Activated naive CD4-positive, alpha-beta T cell treated with anti-CD3 and anti-CD28 coated beads for 36 hours (primary cell): ENCODE data around the gene BLM. TPM values are rescaled to one million over a fixed set of nuclear protein-coding genes. Genes with fewer than 3 reads are reported as not detected.
"Not testable (repeated sequence)": the region's sequence is repeated elsewhere in the genome, so short reads cannot be mapped to it uniquely, and the experiment has no call there.

Experiments used
- CTCF ChIA-PET: fragments of 350-600 bp; sonication (Branson Sonifier 250); formaldehyde crosslinking; loops from one replicate; lab custom pipeline; 2021; ENCODE audit warnings: antibody characterized with exemption; lab: Charles Lee
- DNase-seq: peaks from one replicate; pipeline ENCODE4 v3.0.0-alpha.2; 2020
- H3K27ac Mint-ChIP-seq: one replicate; pipeline ENCODE4 v1.8.0; 2021; ENCODE audit warnings: mild to moderate bottlenecking, mixed read lengths
- H3K27me3 Mint-ChIP-seq: one replicate; pipeline ENCODE4 v1.8.0; 2021; ENCODE audit warnings: low read depth, mixed read lengths
- H3K36me3 Mint-ChIP-seq: one replicate; pipeline ENCODE4 v1.8.0; 2021; ENCODE audit warnings: low read depth, mixed read lengths
- H3K4me1 Mint-ChIP-seq: one replicate; pipeline ENCODE4 v1.8.0; 2021; ENCODE audit warnings: low read depth, mixed read lengths
- H3K4me3 Mint-ChIP-seq: one replicate; pipeline ENCODE4 v1.8.0; 2021; ENCODE audit warnings: mild to moderate bottlenecking, moderate library complexity, mixed read lengths
- H3K9me3 Mint-ChIP-seq: one replicate; pipeline ENCODE4 v1.8.0; 2021; ENCODE audit warnings: mixed read lengths
- intact Hi-C: fragments of 100-400 bp; cut with micrococcal nuclease; formaldehyde crosslinking; loops from one replicate; pipeline ENCODE4 v1.15.1; 2023
- total RNA-seq, 2 experiments: library from RNA; stranded (reverse); gene quantifications; one replicate each; pipeline ENCODE4 v1.2.3, GENCODE V29; 2021

The BLM gene
- total RNA-seq, result 10 to 100 TPM; 62.9 to 70.4 TPM

- CTCF ChIA-PET, result interaction anchor here (0.7 to 2.3 kb wide), 11 partner anchors 46 to 397 kb away, joined by 3 to 16 read pairs (median 4); partner anchors contain the start of genes HDDC3 and UNC45A
- DNase-seq, result peak; percentile 97
- H3K9me3 Mint-ChIP-seq, result no peaks in the 10 kb centered on the region
- intact Hi-C loops, result loop anchor here (1.0 to 5.0 kb wide), 8 partner anchors 31 to 329 kb away; partner anchors contain the start of gene IQGAP1
- peak within 1 kb of the TSS; percentile 90 for H3K27ac Mint-ChIP-seq
- no peaks in the 10 kb centered on the region for H3K27me3 Mint-ChIP-seq
- peaks cover 14% of the 10 kb centered on the region for H3K36me3 Mint-ChIP-seq
- peak within 1 kb of the TSS; percentile 87 for H3K4me3 Mint-ChIP-seq
- peaks cover 24% of the 10 kb centered on the region for H3K4me1 Mint-ChIP-seq
Measured at GRCh38 chr15:90716976-90717821, at the start of gene BLM. Gene BLM (plus strand): TSS chr15:90717346. CDS start chr15:90747393, 30,047 bp downstream.

DNA sequence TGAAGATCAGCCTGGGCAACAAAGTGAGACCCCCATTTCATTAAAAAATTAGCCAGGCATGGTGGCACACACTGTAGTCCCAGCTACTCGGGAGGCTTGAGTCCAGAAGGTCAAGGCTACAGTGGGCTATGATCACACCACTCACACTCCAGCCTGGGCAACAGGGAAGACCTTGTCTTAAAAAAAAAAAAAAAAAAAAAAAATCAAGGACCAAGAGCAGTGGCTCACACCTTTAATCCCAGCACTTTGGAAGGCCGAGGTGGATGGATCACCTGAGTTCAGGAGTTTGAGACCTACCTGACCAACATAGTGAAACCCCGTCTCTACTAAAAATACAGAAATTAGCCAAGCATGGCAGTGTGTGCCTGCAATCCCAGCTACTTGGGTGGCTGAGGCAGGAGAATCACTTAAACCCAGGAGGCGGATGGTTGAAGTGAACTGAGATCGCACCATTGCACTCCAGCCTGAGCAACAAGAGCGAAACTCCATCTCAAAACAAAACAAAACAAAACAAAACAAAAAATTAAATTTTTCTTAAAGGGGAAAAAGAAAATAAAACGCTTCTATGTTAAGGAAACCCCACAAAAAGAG is 49.3 kb upstream of the BLM start:
- H3K27me3 Mint-ChIP-seq, result peaks cover 10% of the 10 kb centered on the region
- not testable (repeated sequence) for H3K27ac Mint-ChIP-seq

DNA sequence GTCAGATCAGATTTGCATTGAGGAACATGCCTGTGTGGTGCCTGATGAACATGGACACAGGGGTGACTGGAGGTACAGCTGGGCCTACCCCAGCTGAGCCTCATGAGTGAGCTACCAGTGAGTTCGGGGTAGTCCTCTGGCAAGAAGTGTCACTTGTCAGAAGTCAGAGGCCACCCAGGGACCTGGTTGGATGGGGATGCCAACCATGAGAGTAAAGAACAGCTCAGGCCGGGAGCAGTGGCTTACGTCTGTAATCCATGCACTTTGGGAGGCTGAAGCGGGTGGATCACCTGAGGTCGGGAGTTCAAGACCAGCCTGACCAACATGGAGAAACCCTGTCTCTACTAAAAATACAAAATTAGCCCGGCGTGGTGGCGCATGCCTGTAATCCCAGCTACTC is 46.5 kb upstream of the BLM start:
- intact Hi-C loops, H3K27me3 Mint-ChIP-seq, H3K4me3 Mint-ChIP-seq, H3K36me3 Mint-ChIP-seq, H3K27ac Mint-ChIP-seq, DNase-seq, H3K9me3 Mint-ChIP-seq: not testable (repeated sequence)
- CTCF ChIA-PET, result interaction anchor here (0.9 to 1.2 kb wide), 3 partner anchors 23 to 46 kb away, joined by 3 to 4 read pairs (median 3); partner anchors contain the start of gene BLM
- H3K4me1 Mint-ChIP-seq, result peaks cover 12% of the 10 kb centered on the region

More for the DNA sequence above, 49.3 kb upstream of the BLM start:
- H3K36me3 Mint-ChIP-seq, DNase-seq, H3K9me3 Mint-ChIP-seq, H3K4me3 Mint-ChIP-seq, CTCF ChIA-PET, intact Hi-C loops: not testable (repeated sequence)
- peaks cover 25% of the 10 kb centered on the region for H3K4me1 Mint-ChIP-seq

- Mint-ChIP-seq H3K4me3 (no peak overlapping the region), H3K4me1 (peaks cover 10% of the 10 kb centered on the region), H3K36me3 (no peaks in the 10 kb centered on the region), H3K9me3 (no peaks in the 10 kb centered on the region), H3K27me3 (peaks cover 4% of the 10 kb centered on the region), H3K27ac (no peak overlapping the region)
- intact Hi-C loops, result no loop called here
- DNase-seq, result no peak
- CTCF ChIA-PET, result interaction anchor here (0.9 to 1.0 kb wide), 2 partner anchors 39 to 46 kb away, joined by 3 to 4 read pairs; partner anchors contain the start of gene BLM
Measured at GRCh38 chr15:90671216-90671615, 45.9 kb upstream of the BLM start.

DNA sequence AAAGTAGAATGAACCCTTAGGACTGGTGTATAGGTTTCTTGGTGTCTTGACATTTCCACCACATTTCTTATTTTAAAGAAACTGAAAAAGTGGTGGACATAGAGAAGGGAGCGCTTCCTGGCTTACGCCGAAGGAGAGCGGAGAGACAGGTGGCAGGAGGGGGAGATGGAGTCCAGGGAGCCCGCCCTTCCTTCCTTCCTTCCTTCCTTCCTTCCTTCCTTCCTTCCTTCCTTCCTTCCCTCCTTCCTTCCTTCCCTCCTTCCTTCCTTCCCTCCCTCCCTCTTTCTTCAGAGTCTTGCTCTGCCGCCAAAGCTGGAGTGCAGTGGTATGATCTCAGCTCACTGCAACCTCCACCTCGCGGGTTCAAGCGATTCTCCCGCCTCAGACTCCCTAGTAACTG is 43.8 kb upstream of the BLM start:
- H3K9me3 Mint-ChIP-seq, H3K27me3 Mint-ChIP-seq, intact Hi-C loops, DNase-seq, CTCF ChIA-PET, H3K27ac Mint-ChIP-seq, H3K4me3 Mint-ChIP-seq, H3K4me1 Mint-ChIP-seq, H3K36me3 Mint-ChIP-seq: not testable (repeated sequence)

GRCh38 chr15:90674476-90674875 is 42.7 kb upstream of the BLM start:
- H3K9me3 Mint-ChIP-seq, result no peaks in the 10 kb centered on the region
- no peaks in the 10 kb centered on the region for H3K36me3 Mint-ChIP-seq
- CTCF ChIA-PET, result no interaction called here
- H3K27me3 Mint-ChIP-seq, result no peaks in the 10 kb centered on the region
- DNase-seq, result no peak
- no peak overlapping the region for H3K4me3 Mint-ChIP-seq
- intact Hi-C loops, result no loop called here
- no peak overlapping the region for H3K27ac Mint-ChIP-seq
- peaks cover 18% of the 10 kb centered on the region for H3K4me1 Mint-ChIP-seq

- DNase-seq, result no peak
- intact Hi-C loops, result loop anchor here (5.0 kb wide), 1 partner anchor 273 kb away; no protein-coding TSS in a partner anchor
- H3K4me3 Mint-ChIP-seq, result no peak overlapping the region
- H3K4me1 Mint-ChIP-seq, result peaks cover 28% of the 10 kb centered on the region
- CTCF ChIA-PET, result no interaction called here
- no peaks in the 10 kb centered on the region for H3K36me3 Mint-ChIP-seq
- H3K27me3 Mint-ChIP-seq, result no peaks in the 10 kb centered on the region
- no peak overlapping the region for H3K27ac Mint-ChIP-seq
- H3K9me3 Mint-ChIP-seq, result no peaks in the 10 kb centered on the region
Measured at GRCh38 chr15:90675464-90675863, 41.7 kb upstream of the BLM start.

DNA sequence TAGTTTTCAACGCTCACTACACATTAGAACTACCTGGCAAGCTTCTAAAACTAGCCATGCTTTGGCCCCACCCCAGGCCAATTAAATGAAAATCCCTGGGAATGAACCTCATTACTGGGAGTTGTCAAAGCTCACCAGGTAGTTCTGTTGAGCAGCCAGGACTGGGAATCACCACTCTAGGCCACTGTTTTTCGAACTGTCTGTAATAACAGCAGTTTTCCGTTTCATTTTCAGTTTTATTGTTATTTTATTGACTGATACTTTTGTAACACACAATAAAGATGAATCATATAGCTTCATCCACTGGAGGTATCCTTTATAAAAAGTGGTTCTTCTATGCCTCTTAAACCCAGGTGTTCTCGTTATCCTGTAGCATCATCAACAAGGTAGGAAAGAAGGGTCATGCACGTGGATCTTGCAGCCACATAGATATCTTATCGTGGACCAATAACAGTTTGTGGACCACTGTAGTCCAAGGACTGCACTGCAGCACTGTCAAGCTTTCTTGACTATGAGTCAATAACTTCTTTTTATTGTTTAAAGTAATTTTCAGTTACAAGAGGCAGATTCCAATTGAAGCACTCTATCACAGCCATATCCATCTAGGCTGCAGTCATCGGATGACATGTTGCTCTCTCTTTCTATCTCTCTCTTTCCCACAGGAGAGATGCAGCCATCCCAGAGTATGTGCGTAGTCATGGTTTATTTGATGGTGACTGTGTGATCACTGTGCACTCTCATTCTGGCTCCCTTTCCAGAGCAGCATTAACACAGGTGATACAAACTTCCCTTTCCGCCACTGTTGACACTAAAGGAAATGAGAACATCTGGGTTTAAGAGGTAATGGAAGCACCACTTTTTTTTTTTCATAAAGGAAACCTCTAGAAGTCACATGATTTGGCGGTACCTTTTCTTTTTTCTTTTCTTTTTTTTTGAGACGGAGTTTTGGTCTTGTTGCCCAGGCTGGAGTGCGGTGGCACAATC is 39.0 kb upstream of the BLM start:
- intact Hi-C loops, result loop anchor here (1.0 to 5.0 kb wide), 4 partner anchors 8 to 276 kb away; no protein-coding TSS in a partner anchor
- no peaks in the 10 kb centered on the region for H3K27me3 Mint-ChIP-seq
- peak overlapping the region; percentile 30 for H3K4me3 Mint-ChIP-seq
- CTCF ChIA-PET, result interaction anchor here (1.0 to 3.9 kb wide), 4 partner anchors 8 to 225 kb away, joined by 3 to 23 read pairs (median 7); partner anchors contain the start of gene MAN2A2
- DNase-seq, result peak; percentile 52
- peaks cover 36% of the 10 kb centered on the region for H3K4me1 Mint-ChIP-seq
- no peaks in the 10 kb centered on the region for H3K9me3 Mint-ChIP-seq
- H3K27ac Mint-ChIP-seq, result peak overlapping the region; percentile 78
- H3K36me3 Mint-ChIP-seq, result no peaks in the 10 kb centered on the region

GRCh38 chr15:90679959-90680358 is 37.2 kb upstream of the BLM start:
- peak overlapping the region; percentile 28 for H3K27ac Mint-ChIP-seq
- no peaks in the 10 kb centered on the region for H3K36me3 Mint-ChIP-seq
- DNase-seq, result no peak
- peaks cover 39% of the 10 kb centered on the region for H3K4me1 Mint-ChIP-seq
- no peaks in the 10 kb centered on the region for H3K27me3 Mint-ChIP-seq
- CTCF ChIA-PET, result interaction anchor here (3.9 kb wide), 1 partner anchor 32 kb away, joined by 23 read pairs; no protein-coding TSS in a partner anchor
- no peaks in the 10 kb centered on the region for H3K9me3 Mint-ChIP-seq
- H3K4me3 Mint-ChIP-seq, result no peak overlapping the region
- intact Hi-C loops, result loop anchor here (5.0 to 10.0 kb wide), 2 partner anchors 115 to 278 kb away; no protein-coding TSS in a partner anchor

DNA sequence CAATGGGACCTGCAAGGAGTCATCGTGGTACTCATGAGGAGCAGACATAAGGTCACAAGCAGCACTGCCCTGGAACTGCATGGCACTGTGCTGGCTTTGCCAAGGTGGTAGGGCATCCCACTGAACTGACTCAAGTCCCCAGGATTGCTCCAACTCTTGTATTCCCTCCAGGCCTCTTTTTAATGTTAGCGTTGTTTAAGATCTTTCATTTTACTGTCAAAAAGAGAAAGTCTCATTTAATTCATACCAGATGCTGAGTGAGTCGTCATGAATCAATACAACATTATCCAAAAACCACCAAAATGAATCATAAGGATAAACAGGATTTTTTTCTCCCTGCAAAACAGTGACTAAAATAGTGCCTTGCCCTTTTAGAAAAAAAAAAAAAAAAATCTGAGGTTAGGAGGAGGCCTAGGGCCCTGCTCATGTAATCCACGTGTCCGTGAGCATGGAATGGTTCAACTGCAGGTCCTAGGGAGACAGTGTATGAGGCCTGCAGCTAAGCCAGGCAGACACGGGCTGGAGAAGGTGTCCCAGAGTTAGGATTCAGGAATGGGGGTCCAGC is 36.7 kb upstream of the BLM start:
- H3K4me3 Mint-ChIP-seq, result no peak overlapping the region
- CTCF ChIA-PET, result interaction anchor here (0.6 kb wide), 1 partner anchor 29 kb away, joined by 4 read pairs; no protein-coding TSS in a partner anchor
- H3K4me1 Mint-ChIP-seq, result peaks cover 42% of the 10 kb centered on the region

DNA sequence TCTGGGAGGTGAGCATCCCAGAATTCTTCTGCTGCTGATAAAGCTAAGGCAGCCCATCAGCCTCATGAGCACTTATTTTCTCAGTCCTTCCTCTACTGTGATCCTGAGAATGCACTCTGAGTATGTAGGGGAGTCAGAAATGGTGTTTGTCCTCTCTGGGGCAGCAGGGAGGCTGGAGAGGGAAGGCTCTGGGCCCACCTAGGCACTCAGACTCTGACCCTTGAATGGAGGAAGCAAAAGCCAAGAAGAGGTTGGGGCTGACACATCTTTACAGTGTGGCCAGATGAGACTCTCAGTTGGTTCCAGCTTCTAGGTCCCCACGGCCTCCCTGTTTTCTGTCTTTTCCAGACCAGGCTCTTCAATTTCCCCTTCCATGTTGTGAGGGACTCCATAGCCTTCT is 36.1 kb upstream of the BLM start:
- Mint-ChIP-seq H3K27ac (no peak overlapping the region), H3K9me3 (no peaks in the 10 kb centered on the region), H3K27me3 (no peaks in the 10 kb centered on the region), H3K36me3 (no peaks in the 10 kb centered on the region), H3K4me1 (peaks cover 46% of the 10 kb centered on the region), H3K4me3 (no peak overlapping the region)
- CTCF ChIA-PET, result interaction anchor here (0.6 kb wide), 2 partner anchors 29 to 32 kb away, joined by 4 to 5 read pairs; no protein-coding TSS in a partner anchor
- intact Hi-C loops, result loop anchor here (10.0 kb wide), 1 partner anchor 116 kb away; no protein-coding TSS in a partner anchor
- DNase-seq, result no peak

More for the DNA sequence above, 36.7 kb upstream of the BLM start:
- H3K27ac Mint-ChIP-seq, result peak overlapping the region; percentile 16
- no peaks in the 10 kb centered on the region for H3K36me3 Mint-ChIP-seq
- no peaks in the 10 kb centered on the region for H3K9me3 Mint-ChIP-seq
- no peaks in the 10 kb centered on the region for H3K27me3 Mint-ChIP-seq
- DNase-seq, result no peak
- intact Hi-C loops, result loop anchor here (10.0 kb wide), 1 partner anchor 116 kb away; no protein-coding TSS in a partner anchor
